MM.1S (cell line): ENCODE data around the gene SPANXA1.
"Not testable (repeated sequence)": the region's sequence is repeated elsewhere in the genome, so short reads cannot be mapped to it uniquely, and the experiment has no call there.

Experiments
- CTCF ChIP-seq: fragments of 300-600 bp; sonication (generic); IDR thresholded peaks from 2 replicates; pipeline ENCODE4 v1.5.1; 2016; ENCODE audit warnings: antibody characterized with exemption, low read length, mixed read lengths
- EZH2phosphoT487 ChIP-seq: fragments of 300-600 bp; sonication (generic); IDR thresholded peaks from 2 replicates; pipeline ENCODE4 v1.6.1; 2018; ENCODE audit warnings: antibody characterized with exemption, low read length

GRCh38 chrX:141542551-141542950 is 42.0 kb downstream of the SPANXA1 start:
- not testable (repeated sequence) for TF ChIP-seq CTCF, EZH2phosphoT487
